Upper lobe of left lung (tissue), 4 donors: ENCODE measurements around the gene SSRP1.

Experiments used
- EP300 ChIP-seq, 4 donors: sonication (generic); formaldehyde crosslinking; IDR thresholded peaks; one replicate each; pipeline ENCODE4 v1.5.1; 2017; ENCODE audit warnings: antibody characterized with exemption in 4 of 4, control low read depth in 2 of 4
- POLR2A ChIP-seq, 4 donors: fragments of 450-650 bp; IDR thresholded peaks; one replicate each; pipeline ENCODE4 v1.5.1; 2016 to 2017; ENCODE audit warnings: antibody characterized with exemption in 4 of 4, mild to moderate bottlenecking in 2 of 4
- TF ChIP-seq, protein P1 (sequence below), 6 experiments: fragments of 450-650 bp in 4 of 6; fragments of 200-600 bp in 2 of 6; sonication (generic) in 2 of 6; IDR thresholded peaks; one replicate each; pipeline ENCODE4 v1.5.1; 2016 to 2019; ENCODE audit warnings: antibody characterized with exemption in 6 of 6

DNA sequence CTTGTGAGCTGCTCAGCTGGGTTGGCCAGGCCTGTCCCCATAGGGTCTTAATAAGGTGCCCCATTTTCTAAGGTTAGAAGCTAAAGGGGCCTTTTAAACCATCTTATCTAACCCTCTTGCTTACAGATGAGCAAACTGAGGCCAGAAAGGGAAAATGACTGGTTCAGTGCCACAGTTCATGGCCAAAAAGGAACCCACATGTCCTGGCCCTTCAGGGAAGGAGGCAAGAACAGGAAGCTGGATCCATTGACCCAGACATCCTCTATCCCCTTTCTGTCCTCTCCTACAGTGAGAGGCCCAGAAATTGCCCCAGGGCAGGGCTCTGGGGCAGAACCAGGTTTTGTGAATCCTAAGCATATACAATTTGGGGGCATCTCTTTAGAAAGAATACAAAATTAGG is 35.2 kb upstream of the SSRP1 start:
- TF ChIP-seq, protein P1, sequence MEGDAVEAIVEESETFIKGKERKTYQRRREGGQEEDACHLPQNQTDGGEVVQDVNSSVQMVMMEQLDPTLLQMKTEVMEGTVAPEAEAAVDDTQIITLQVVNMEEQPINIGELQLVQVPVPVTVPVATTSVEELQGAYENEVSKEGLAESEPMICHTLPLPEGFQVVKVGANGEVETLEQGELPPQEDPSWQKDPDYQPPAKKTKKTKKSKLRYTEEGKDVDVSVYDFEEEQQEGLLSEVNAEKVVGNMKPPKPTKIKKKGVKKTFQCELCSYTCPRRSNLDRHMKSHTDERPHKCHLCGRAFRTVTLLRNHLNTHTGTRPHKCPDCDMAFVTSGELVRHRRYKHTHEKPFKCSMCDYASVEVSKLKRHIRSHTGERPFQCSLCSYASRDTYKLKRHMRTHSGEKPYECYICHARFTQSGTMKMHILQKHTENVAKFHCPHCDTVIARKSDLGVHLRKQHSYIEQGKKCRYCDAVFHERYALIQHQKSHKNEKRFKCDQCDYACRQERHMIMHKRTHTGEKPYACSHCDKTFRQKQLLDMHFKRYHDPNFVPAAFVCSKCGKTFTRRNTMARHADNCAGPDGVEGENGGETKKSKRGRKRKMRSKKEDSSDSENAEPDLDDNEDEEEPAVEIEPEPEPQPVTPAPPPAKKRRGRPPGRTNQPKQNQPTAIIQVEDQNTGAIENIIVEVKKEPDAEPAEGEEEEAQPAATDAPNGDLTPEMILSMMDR (IDR thresholded peaks at IDR 0.05), result no peak
- TF ChIP-seq POLR2A (IDR thresholded peaks at IDR 0.05), result no peak
- TF ChIP-seq EP300 (IDR thresholded peaks at IDR 0.05), result no peak
